ENCODE data around the gene TMED6. TPM values are rescaled to one million over a fixed set of nuclear protein-coding genes. Genes with fewer than 3 reads are reported as not detected.

The TMED6 gene
- total RNA-seq, 1 donor from 2014 or later: 2.6 TPM

GRCh38 chr16:69345923-69346322 lies 5.7 kb downstream of the TMED6 start:
- no peaks in the 10 kb centered on the region for H3K9me3 Mint-ChIP-seq (ENCODE audit: low read depth)
- no peak for TF ChIP-seq CTCF (IDR thresholded peaks at IDR 0.05; ENCODE audit: unreplicated experiment)
- H3K4me1 Mint-ChIP-seq (ENCODE audit: low read depth): peaks cover 8% of the 10 kb centered on the region
- no peaks in the 10 kb centered on the region for H3K27me3 Mint-ChIP-seq
- H3K27ac Mint-ChIP-seq: no peak overlapping the region
- no peak for DNase-seq (ENCODE audit: low spot score, unreplicated experiment)
- H3K36me3 Mint-ChIP-seq (ENCODE audit: insufficient read depth): peaks cover 7% of the 10 kb centered on the region
- no peak overlapping the region for H3K4me3 Mint-ChIP-seq (ENCODE audit: low read depth)

- DNase-seq (ENCODE audit: low spot score, unreplicated experiment): no peak
- peaks cover 14% of the 10 kb centered on the region for H3K4me1 Mint-ChIP-seq (ENCODE audit: low read depth)
- no peak overlapping the region for H3K27ac Mint-ChIP-seq
- H3K36me3 Mint-ChIP-seq (ENCODE audit: insufficient read depth): peaks cover 10% of the 10 kb centered on the region
- no peak for TF ChIP-seq CTCF (IDR thresholded peaks at IDR 0.05; ENCODE audit: unreplicated experiment)
- H3K4me3 Mint-ChIP-seq (ENCODE audit: low read depth): no peak overlapping the region
- H3K9me3 Mint-ChIP-seq (ENCODE audit: low read depth): no peaks in the 10 kb centered on the region
- no peaks in the 10 kb centered on the region for H3K27me3 Mint-ChIP-seq
Measured at GRCh38 chr16:69344171-69344570, 7.4 kb downstream of the TMED6 start.

GRCh38 chr16:69340095-69340644 lies 11.4 kb downstream of the TMED6 start:
- peak overlapping the region; percentile 98 for H3K27ac Mint-ChIP-seq
- DNase-seq (ENCODE audit: low spot score, unreplicated experiment): no peak
- peak overlapping the region; percentile 100 for H3K4me3 Mint-ChIP-seq (ENCODE audit: low read depth)
- H3K27me3 Mint-ChIP-seq: no peaks in the 10 kb centered on the region
- no peak for TF ChIP-seq CTCF (IDR thresholded peaks at IDR 0.05; ENCODE audit: unreplicated experiment)
- no peaks in the 10 kb centered on the region for H3K9me3 Mint-ChIP-seq (ENCODE audit: low read depth)
- H3K36me3 Mint-ChIP-seq (ENCODE audit: insufficient read depth): peaks cover 10% of the 10 kb centered on the region
- peaks cover 26% of the 10 kb centered on the region for H3K4me1 Mint-ChIP-seq (ENCODE audit: low read depth)

GRCh38 chr16:69339289-69340094 lies 12.1 kb downstream of the TMED6 start, which contains the start of the genes COG8 and NIP7:
Gene COG8, minus strand, starts transcription at chr16:69339564. Its CDS starts 12 bp downstream, at chr16:69339552.
Gene NIP7, plus strand, starts transcription at chr16:69339772. Its CDS starts 58 bp downstream, at chr16:69339830.
- peak; percentile 89 for TF ChIP-seq CTCF (IDR thresholded peaks at IDR 0.05; ENCODE audit: unreplicated experiment)
- Mint-ChIP-seq H3K4me1 (ENCODE audit: low read depth) (peaks cover 26% of the 10 kb centered on the region), H3K27ac (peak within 1 kb of the TSS; percentile 98), H3K36me3 (ENCODE audit: insufficient read depth) (peaks cover 14% of the 10 kb centered on the region), H3K4me3 (ENCODE audit: low read depth) (peak within 1 kb of the TSS; percentile 100), H3K27me3 (no peaks in the 10 kb centered on the region), H3K9me3 (ENCODE audit: low read depth) (no peaks in the 10 kb centered on the region)
- peak; percentile 85 for DNase-seq (ENCODE audit: low spot score, unreplicated experiment)

- Mint-ChIP-seq H3K4me3 (ENCODE audit: low read depth) (peak overlapping the region; percentile 100), H3K27ac (peak overlapping the region; percentile 93), H3K4me1 (ENCODE audit: low read depth) (peaks cover 26% of the 10 kb centered on the region), H3K9me3 (ENCODE audit: low read depth) (no peaks in the 10 kb centered on the region), H3K27me3 (no peaks in the 10 kb centered on the region), H3K36me3 (ENCODE audit: insufficient read depth) (peaks cover 16% of the 10 kb centered on the region)
- no peak for DNase-seq (ENCODE audit: low spot score, unreplicated experiment)
- no peak for TF ChIP-seq CTCF (IDR thresholded peaks at IDR 0.05; ENCODE audit: unreplicated experiment)
Measured at GRCh38 chr16:69338557-69339288, 12.9 kb downstream of the TMED6 start.
